Parietal lobe (tissue), 1 donor: ENCODE measurements around the gene TOPAZ1. TPM values are rescaled to one million over a fixed set of nuclear protein-coding genes. Genes with fewer than 3 reads are reported as not detected.

Source experiments
- total RNA-seq: library from RNA; depleted of rRNA; stranded (reverse); fragments of >200 nt; gene quantifications from one replicate; pipeline ENCODE4 v1.2.3, GENCODE V29; 2014

Gene TOPAZ1
- not detected for total RNA-seq

DNA sequence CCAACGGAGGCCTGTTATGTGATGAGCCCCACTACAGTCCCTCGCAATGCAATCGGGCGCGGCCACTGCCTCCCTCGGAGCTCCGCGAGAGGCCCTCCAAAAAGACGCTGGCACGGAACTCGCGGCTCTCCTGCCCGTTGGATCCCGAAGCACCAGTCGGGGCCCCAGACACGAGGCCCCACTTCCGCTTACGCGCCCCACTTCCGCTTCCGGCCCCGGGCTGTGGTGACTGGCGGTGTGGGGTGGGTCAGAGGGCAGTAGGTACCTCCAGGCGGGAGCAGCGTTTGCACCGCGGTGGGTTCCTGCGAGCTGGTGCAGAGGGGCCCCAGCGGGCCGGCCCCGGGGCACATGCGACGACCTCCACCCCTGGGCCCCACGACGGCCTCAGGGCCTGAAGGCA, at the start of gene TOPAZ1:
TSS of gene TOPAZ1 (plus strand) at position 181 of the 400 bp plus-strand sequence. CDS start at position 349, 168 bp downstream.

GRCh38 chr3:44338010-44338827, 96.5 kb downstream of the TOPAZ1 start, which contains the start of gene TCAIM:
TCAIM (plus strand) TSS chr3:44338766; CDS start chr3:44354783, 16,017 bp downstream.

Other genes with a start within 250 kb of the TOPAZ1 start
- gene TCAIM, start 96.9 kb downstream of the TOPAZ1 start, total RNA-seq = 61.3 TPM
- gene ZNF445, start 235.8 kb downstream of the TOPAZ1 start, total RNA-seq = 49.8 TPM